ENCODE measurements around the gene EYA4.

EYA4 gene

GRCh38 chr6:133358574-133359150, 117.5 kb downstream of the EYA4 start:
- H3K18ac ChIP-seq (ENCODE audit: low read length), result no peak overlapping the region
- no peak overlapping the region for H3K27ac ChIP-seq (ENCODE audit: low read depth, low read length)
- H3K9ac ChIP-seq (ENCODE audit: low read length), result no peak overlapping the region
- H2BK120ac ChIP-seq (ENCODE audit: insufficient read depth, low read length, poor library complexity), result no peak overlapping the region
- H2BK12ac ChIP-seq (ENCODE audit: low read length), result no peak overlapping the region
- DNase-seq, result no peak
- no CpG with 5 or more reads among the region's 5 CpGs for WGBS (ENCODE audit: extremely low coverage, insufficient coverage, insufficient read length)
- H4K8ac ChIP-seq (ENCODE audit: low read depth, low read length), result no peak overlapping the region
- no peak overlapping the region for H4K12ac ChIP-seq (ENCODE audit: low read depth, low read length)
- no peak overlapping the region for H3K23ac ChIP-seq (ENCODE audit: low read length)
- H3K36me3 ChIP-seq (ENCODE audit: control insufficient read depth in 1 of 2, insufficient read depth in 2 of 2, low read length in 2 of 2), result no peaks in the 10 kb centered on the region
- H4K91ac ChIP-seq (ENCODE audit: low read depth, low read length), result no peak overlapping the region
- H2BK5ac ChIP-seq (ENCODE audit: low read depth, low read length, poor library complexity), result no peak overlapping the region
- H3K4me2 ChIP-seq (ENCODE audit: low read length), result no peak overlapping the region
- no peaks in the 10 kb centered on the region for H3K9me3 ChIP-seq (ENCODE audit: insufficient read depth, low read depth, low read length)
- H3K4me1 ChIP-seq (ENCODE audit: control insufficient read depth in 1 of 2, insufficient read depth in 2 of 2, low read length in 2 of 2), result no peaks in the 10 kb centered on the region
- H3K79me2 ChIP-seq (ENCODE audit: control insufficient read depth, insufficient read depth, low read length, poor library complexity), result no peaks in the 10 kb centered on the region
- no peak overlapping the region for H2AFZ ChIP-seq (ENCODE audit: insufficient read depth, low read length, poor library complexity)
- no peak overlapping the region for H3K4ac ChIP-seq (ENCODE audit: low read depth, low read length)
- H2AK5ac ChIP-seq (ENCODE audit: low read length), result no peak overlapping the region
- H3K4me3 ChIP-seq (ENCODE audit: low read depth, low read length), result no peak overlapping the region
- H3K79me1 ChIP-seq (ENCODE audit: low read length), result no peaks in the 10 kb centered on the region
- H3K27me3 ChIP-seq (ENCODE audit: insufficient read depth, low read length), result no peaks in the 10 kb centered on the region
- no peak overlapping the region for H3K14ac ChIP-seq (ENCODE audit: low read length)

- Histone ChIP-seq H3K79me2 (ENCODE audit: control insufficient read depth, insufficient read depth, low read length, poor library complexity) (no peaks in the 10 kb centered on the region), H3K18ac (ENCODE audit: low read length) (no peak overlapping the region), H2BK5ac (ENCODE audit: low read depth, low read length, poor library complexity) (no peak overlapping the region), H4K12ac (ENCODE audit: low read depth, low read length) (no peak overlapping the region), H3K4me2 (ENCODE audit: low read length) (no peak overlapping the region), H4K8ac (ENCODE audit: low read depth, low read length) (no peak overlapping the region), H3K27ac (ENCODE audit: low read depth, low read length) (no peak overlapping the region), H2BK120ac (ENCODE audit: insufficient read depth, low read length, poor library complexity) (no peak overlapping the region), H3K27me3 (ENCODE audit: insufficient read depth, low read length) (no peaks in the 10 kb centered on the region), H3K79me1 (ENCODE audit: low read length) (no peaks in the 10 kb centered on the region), H3K9me3 (ENCODE audit: insufficient read depth, low read depth, low read length) (no peaks in the 10 kb centered on the region), H2AK5ac (ENCODE audit: low read length) (no peak overlapping the region), H4K91ac (ENCODE audit: low read depth, low read length) (no peak overlapping the region), H3K4ac (ENCODE audit: low read depth, low read length) (no peak overlapping the region), H3K23ac (ENCODE audit: low read length) (no peak overlapping the region), H3K4me3 (ENCODE audit: low read depth, low read length) (no peak overlapping the region), H3K14ac (ENCODE audit: low read length) (no peak overlapping the region), H3K36me3 (ENCODE audit: control insufficient read depth in 1 of 2, insufficient read depth in 2 of 2, low read length in 2 of 2) (no peaks in the 10 kb centered on the region), H3K4me1 (ENCODE audit: control insufficient read depth in 1 of 2, insufficient read depth in 2 of 2, low read length in 2 of 2) (no peaks in the 10 kb centered on the region), H2BK12ac (ENCODE audit: low read length) (no peak overlapping the region), H3K9ac (ENCODE audit: low read length) (no peak overlapping the region), H2AFZ (ENCODE audit: insufficient read depth, low read length, poor library complexity) (no peak overlapping the region)
- peak in 1 of 2 donors; percentile 23 for DNase-seq
- WGBS (ENCODE audit: extremely low coverage, insufficient coverage, insufficient read length), result no CpG with 5 or more reads among the region's 1 CpG
Observed at GRCh38 chr6:133359256-133359655, 118.1 kb downstream of the EYA4 start.

GRCh38 chr6:133359760-133360159, 118.6 kb downstream of the EYA4 start:
- no peak overlapping the region for H4K8ac ChIP-seq (ENCODE audit: low read depth, low read length)
- no CpG with 5 or more reads among the region's 1 CpG for WGBS (ENCODE audit: extremely low coverage, insufficient coverage, insufficient read length)
- no peak overlapping the region for H3K4ac ChIP-seq (ENCODE audit: low read depth, low read length)
- H3K79me2 ChIP-seq (ENCODE audit: control insufficient read depth, insufficient read depth, low read length, poor library complexity), result no peaks in the 10 kb centered on the region
- H3K18ac ChIP-seq (ENCODE audit: low read length), result no peak overlapping the region
- H2BK12ac ChIP-seq (ENCODE audit: low read length), result no peak overlapping the region
- no peak overlapping the region for H2BK5ac ChIP-seq (ENCODE audit: low read depth, low read length, poor library complexity)
- H3K27me3 ChIP-seq (ENCODE audit: insufficient read depth, low read length), result no peaks in the 10 kb centered on the region
- no peak overlapping the region for H4K12ac ChIP-seq (ENCODE audit: low read depth, low read length)
- no peak overlapping the region for H3K27ac ChIP-seq (ENCODE audit: low read depth, low read length)
- no peaks in the 10 kb centered on the region for H3K79me1 ChIP-seq (ENCODE audit: low read length)
- H3K9ac ChIP-seq (ENCODE audit: low read length), result no peak overlapping the region
- no peak overlapping the region for H3K23ac ChIP-seq (ENCODE audit: low read length)
- no peak overlapping the region for H3K4me2 ChIP-seq (ENCODE audit: low read length)
- H3K4me1 ChIP-seq (ENCODE audit: control insufficient read depth in 1 of 2, insufficient read depth in 2 of 2, low read length in 2 of 2), result no peaks in the 10 kb centered on the region
- H3K14ac ChIP-seq (ENCODE audit: low read length), result no peak overlapping the region
- no peaks in the 10 kb centered on the region for H3K9me3 ChIP-seq (ENCODE audit: insufficient read depth, low read depth, low read length)
- DNase-seq, result no peak
- no peak overlapping the region for H2AK5ac ChIP-seq (ENCODE audit: low read length)
- no peak overlapping the region for H2BK120ac ChIP-seq (ENCODE audit: insufficient read depth, low read length, poor library complexity)
- no peak overlapping the region for H4K91ac ChIP-seq (ENCODE audit: low read depth, low read length)
- H2AFZ ChIP-seq (ENCODE audit: insufficient read depth, low read length, poor library complexity), result no peak overlapping the region
- no peak overlapping the region for H3K4me3 ChIP-seq (ENCODE audit: low read depth, low read length)
- no peaks in the 10 kb centered on the region for H3K36me3 ChIP-seq (ENCODE audit: control insufficient read depth in 1 of 2, insufficient read depth in 2 of 2, low read length in 2 of 2)

- Histone ChIP-seq H3K79me1 (ENCODE audit: low read length) (no peaks in the 10 kb centered on the region), H4K12ac (ENCODE audit: low read depth, low read length) (no peak overlapping the region), H2BK12ac (ENCODE audit: low read length) (no peak overlapping the region), H3K79me2 (ENCODE audit: control insufficient read depth, insufficient read depth, low read length, poor library complexity) (no peaks in the 10 kb centered on the region), H3K36me3 (ENCODE audit: control insufficient read depth in 1 of 2, insufficient read depth in 2 of 2, low read length in 2 of 2) (no peaks in the 10 kb centered on the region), H2BK120ac (ENCODE audit: insufficient read depth, low read length, poor library complexity) (no peak overlapping the region), H2AK5ac (ENCODE audit: low read length) (no peak overlapping the region), H3K23ac (ENCODE audit: low read length) (no peak overlapping the region), H3K4me3 (ENCODE audit: low read depth, low read length) (no peak overlapping the region), H3K9me3 (ENCODE audit: insufficient read depth, low read depth, low read length) (no peaks in the 10 kb centered on the region), H3K4me2 (ENCODE audit: low read length) (no peak overlapping the region), H3K4ac (ENCODE audit: low read depth, low read length) (no peak overlapping the region), H3K27ac (ENCODE audit: low read depth, low read length) (no peak overlapping the region), H3K14ac (ENCODE audit: low read length) (no peak overlapping the region), H2BK5ac (ENCODE audit: low read depth, low read length, poor library complexity) (no peak overlapping the region), H4K91ac (ENCODE audit: low read depth, low read length) (no peak overlapping the region), H3K9ac (ENCODE audit: low read length) (no peak overlapping the region), H3K18ac (ENCODE audit: low read length) (no peak overlapping the region), H3K27me3 (ENCODE audit: insufficient read depth, low read length) (no peaks in the 10 kb centered on the region), H3K4me1 (ENCODE audit: control insufficient read depth in 1 of 2, insufficient read depth in 2 of 2, low read length in 2 of 2) (no peaks in the 10 kb centered on the region), H4K8ac (ENCODE audit: low read depth, low read length) (no peak overlapping the region), H2AFZ (ENCODE audit: insufficient read depth, low read length, poor library complexity) (no peak overlapping the region)
- WGBS (ENCODE audit: extremely low coverage, insufficient coverage, insufficient read length), result no CpG with 5 or more reads among the region's 5 CpGs
- DNase-seq, result no peak
Observed at GRCh38 chr6:133360194-133360593, 119.0 kb downstream of the EYA4 start.
